Loucy (cell line): Measurements from ENCODE around the gene CD177.

Source experiments
- CTCF ChIP-seq: fragments of 200-600 bp; sonication (generic); conservative IDR thresholded peaks from 2 replicates; pipeline ENCODE4 v1.5.1; 2014; ENCODE audit warnings: mild to moderate bottlenecking, antibody characterized with exemption, low read length
- EZH2phosphoT487 ChIP-seq: fragments of 200-600 bp; IDR thresholded peaks from 2 replicates; pipeline ENCODE4 v1.6.1; 2018; ENCODE audit warnings: antibody characterized with exemption, mild to moderate bottlenecking, moderate library complexity, borderline replicate concordance

- TF ChIP-seq CTCF (no peak), EZH2phosphoT487 (no peak)
These were observed 52.8 kb downstream of the CD177 start for GRCh38 chr19:43406297-43406696.
